Measurements from ENCODE around the gene PHB1. TPM values are rescaled to one million over a fixed set of nuclear protein-coding genes. Genes with fewer than 3 reads are reported as not detected.

The PHB1 gene
- total RNA-seq, result 151 and 157 TPM in 2 replicates

DNA sequence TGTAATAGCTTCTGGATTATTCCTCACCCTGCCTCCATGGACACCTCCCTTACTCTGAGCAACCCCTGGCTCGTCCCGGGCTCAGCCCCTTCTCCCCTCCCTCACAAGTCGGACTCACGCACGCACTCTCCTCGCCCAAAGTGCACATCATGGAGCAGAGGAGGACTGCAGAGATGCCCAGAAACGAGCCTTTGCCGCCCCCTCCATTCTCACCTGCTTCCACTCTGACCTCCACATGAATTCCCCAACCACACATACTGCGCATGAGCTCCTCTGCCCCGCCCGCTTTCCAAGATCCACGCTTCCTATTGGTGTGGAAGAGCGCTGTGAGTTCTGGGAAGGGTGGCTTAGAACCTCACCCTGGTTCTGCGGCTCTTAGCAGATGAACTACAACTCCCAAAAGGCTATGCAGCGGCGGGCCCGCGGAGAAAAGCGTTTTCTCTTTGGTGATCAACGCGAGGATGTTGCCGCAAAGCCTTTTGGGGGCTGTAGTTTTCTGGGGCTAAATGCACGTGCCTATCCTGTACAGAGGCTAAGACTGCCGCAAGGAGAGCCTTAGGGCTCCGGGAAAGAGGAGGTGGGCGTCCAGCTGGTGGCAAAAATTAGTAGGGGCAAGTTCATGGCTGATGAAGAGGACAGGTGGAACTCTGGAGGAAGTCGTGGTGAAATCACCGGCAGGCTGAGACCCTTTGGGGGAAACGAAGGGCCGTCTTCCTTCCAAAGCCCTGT, at the start of gene PHB1:
TSS of gene PHB1 (minus strand) at position 261 of the 729 bp plus-strand sequence. CDS start 1,618 bp downstream, outside the sequence.
- DNase-seq (ENCODE audit: low read depth in 2 of 2), result peak; percentile 95 to 98

DNA sequence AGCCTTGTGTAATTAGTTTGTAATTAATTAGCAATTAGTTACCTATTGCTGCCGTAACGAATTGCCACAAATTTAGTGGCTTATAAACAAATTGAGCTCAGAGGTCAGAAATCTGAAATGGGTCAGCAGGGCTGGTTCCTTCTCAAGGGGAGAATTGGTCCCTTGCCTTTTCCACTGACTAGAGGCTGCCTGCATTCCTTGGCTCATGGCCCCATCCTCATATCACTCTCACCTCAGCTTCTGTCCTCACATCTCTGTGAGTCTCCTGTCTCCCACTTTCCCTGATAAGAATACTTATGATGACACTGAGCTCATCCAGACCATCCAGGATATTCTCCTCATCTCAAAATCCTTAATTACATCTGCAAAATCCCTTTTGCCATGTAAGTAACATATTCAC, 49.4 kb upstream of the PHB1 start:
- no peak for DNase-seq (ENCODE audit: low read depth in 2 of 2)

DNA sequence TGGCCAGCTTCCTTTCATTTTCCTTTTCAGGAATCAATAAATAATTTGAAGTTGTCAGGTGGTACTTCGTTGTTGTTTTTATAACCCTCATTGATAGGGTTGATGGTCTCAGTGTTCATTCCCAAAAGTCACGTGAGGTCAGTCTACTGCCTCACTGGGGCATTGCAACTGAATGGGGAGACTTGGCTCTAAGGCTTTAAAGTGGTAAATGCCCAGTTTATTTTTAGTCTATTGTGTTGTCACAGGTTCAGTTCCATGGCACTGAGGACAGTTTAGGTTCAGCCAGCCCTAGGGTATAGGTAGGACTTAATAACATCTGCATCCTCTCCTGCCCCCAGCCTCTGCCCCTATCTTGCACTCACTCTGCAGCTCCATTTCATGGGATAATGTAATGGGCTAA, 46.9 kb upstream of the PHB1 start:
- no peak for DNase-seq (ENCODE audit: low read depth in 2 of 2)

- DNase-seq (ENCODE audit: low read depth in 2 of 2), result no peak
Measured at GRCh38 chr17:49460401-49460800, 45.7 kb upstream of the PHB1 start.

GRCh38 chr17:49459401-49459984, 44.8 kb upstream of the PHB1 start:
- DNase-seq (ENCODE audit: low read depth in 2 of 2), result no peak

DNA sequence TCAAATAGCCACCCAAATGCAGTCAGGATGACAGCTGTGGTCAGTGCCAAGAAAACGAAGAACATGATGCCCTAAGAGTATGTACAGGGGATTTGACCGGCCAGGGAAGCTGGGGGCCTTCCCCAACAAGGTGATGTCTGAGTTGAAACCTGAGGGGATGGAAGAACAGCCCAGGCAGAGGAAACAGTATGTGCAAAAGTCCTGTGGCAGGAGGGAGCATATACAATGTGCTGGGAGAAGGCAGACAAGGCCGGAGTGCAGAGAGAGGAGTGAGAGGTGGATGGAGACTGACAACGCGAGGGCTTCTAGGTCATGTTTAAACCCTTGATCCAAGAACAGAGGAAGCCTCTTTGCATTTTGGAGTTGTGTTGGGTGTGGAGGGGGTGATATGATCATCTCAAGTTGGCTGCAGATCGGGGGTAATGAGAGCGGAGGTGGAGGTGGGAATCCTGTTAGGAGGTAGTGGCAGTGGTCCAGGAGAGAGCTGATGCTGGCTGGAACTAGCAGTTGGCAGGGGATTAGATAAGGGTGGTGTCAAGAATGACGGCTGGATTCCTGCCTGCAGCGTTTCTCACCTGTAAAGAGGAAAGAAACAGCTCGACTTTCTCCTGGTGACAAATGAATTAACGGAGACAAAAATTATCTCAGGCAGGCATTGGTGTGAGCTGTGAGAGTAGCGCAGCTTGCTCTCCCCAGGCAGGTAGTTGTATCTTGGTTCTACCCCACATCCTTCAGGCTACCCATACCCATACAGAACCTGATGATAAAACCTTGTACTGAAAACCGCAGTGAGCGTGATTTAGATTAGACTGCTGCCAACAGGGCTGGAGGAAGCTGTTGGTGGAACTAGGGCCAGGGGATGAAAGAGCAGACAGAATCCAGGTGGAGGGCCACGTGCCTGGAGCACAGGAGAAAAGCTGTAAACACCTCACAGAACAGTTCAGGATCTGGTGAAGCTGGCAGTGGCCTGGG, 43.2 kb upstream of the PHB1 start:
- DNase-seq (ENCODE audit: low read depth in 2 of 2), result no peak

GRCh38 chr17:49456183-49456965, 41.7 kb upstream of the PHB1 start:
- no peak for DNase-seq (ENCODE audit: low read depth in 2 of 2)

DNA sequence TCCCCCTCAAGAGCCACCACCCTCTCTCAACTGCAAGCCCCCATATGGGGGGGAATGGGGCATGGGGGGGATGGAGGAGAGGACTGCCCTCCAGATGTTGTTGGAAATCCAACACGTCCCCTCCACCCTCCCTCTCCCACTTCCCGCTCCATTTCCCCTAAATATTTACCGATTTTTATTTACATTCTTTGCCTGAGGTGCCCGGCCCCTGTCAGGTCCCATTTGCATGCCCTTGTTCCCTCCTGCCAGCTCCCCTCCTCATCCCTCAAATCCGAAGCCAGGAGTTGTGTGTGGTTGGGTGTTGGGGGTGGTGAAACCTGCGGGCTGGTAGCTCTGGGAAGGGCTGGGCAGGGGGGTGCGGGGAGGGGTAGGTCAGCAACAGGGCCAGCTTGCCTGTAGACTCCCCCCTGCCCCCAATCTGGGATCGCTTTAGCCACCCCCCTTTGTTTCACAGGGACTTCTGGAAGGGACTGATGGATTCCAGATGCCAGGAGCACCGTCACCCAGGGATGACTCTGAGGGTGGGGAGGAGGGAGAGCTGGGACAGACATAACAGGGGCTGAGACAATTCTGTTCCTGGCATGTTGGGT, 40.7 kb upstream of the PHB1 start:
- DNase-seq (ENCODE audit: low read depth in 2 of 2), result no peak

DNA sequence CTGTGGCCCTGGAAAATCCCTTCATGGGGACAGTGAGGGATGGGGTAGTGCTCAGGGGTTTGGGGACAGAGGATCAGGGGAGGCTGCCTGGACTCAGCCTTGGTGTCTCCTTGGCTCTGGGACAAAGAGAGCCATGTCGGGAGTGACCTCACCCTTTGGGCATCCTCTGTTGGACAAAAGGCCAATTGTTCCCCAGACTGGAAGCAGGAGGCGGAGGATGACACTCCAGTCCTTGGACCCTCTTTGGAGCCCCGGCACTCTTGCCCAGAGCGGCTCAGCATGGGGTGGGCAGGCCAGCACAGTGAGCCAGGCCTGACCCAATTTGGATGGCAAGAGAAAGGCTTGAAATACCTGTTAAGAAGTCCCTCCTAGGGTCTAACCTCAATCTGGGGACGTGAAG, 39.4 kb upstream of the PHB1 start:
- no peak for DNase-seq (ENCODE audit: low read depth in 2 of 2)

GRCh38 chr17:49452661-49453060, 38.0 kb upstream of the PHB1 start:
- no peak for DNase-seq (ENCODE audit: low read depth in 2 of 2)

GRCh38 chr17:49452201-49452600, 37.5 kb upstream of the PHB1 start:
- DNase-seq (ENCODE audit: low read depth in 2 of 2), result no peak

DNA sequence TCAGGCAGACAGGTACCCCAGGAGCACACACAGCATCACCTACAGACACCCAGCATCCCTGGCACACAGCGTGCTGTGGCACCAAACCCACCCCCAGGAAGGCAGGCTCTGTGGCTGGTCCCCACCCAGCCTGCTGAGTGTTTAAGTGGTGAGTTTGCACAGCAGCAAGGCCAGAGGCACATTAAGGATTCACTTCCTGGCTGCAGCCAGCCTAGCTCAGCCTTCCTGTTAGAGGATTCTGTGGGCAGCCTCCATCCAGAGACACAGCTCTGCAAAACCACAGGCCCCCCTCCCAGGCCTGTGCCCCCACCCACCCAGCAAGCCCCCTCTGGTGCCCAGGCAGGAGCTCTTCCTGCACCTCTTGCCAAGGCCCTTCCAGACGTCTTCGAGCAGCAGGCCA, 36.1 kb upstream of the PHB1 start:
- DNase-seq (ENCODE audit: low read depth in 2 of 2), result no peak

DNA sequence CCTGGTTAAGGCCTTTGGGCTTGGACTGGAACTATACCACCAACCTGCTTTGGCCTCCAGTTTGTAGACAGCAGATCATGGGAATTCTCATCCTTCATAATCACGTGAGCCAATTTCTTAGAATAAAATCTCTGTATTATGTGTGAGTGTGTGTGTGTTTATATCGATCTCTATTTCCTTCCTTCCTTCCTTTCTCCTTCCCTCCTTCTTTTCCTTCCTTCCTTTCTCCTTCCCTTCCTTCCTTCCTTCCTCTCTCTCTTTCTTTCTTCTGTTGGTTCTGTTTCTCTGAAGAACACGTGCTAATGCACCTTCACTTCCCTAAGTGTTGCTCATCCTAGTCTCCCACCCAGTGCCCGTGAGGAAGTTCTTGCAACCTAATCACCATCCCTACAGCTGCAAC, 35.5 kb upstream of the PHB1 start:
- no peak for DNase-seq (ENCODE audit: low read depth in 2 of 2)

DNA sequence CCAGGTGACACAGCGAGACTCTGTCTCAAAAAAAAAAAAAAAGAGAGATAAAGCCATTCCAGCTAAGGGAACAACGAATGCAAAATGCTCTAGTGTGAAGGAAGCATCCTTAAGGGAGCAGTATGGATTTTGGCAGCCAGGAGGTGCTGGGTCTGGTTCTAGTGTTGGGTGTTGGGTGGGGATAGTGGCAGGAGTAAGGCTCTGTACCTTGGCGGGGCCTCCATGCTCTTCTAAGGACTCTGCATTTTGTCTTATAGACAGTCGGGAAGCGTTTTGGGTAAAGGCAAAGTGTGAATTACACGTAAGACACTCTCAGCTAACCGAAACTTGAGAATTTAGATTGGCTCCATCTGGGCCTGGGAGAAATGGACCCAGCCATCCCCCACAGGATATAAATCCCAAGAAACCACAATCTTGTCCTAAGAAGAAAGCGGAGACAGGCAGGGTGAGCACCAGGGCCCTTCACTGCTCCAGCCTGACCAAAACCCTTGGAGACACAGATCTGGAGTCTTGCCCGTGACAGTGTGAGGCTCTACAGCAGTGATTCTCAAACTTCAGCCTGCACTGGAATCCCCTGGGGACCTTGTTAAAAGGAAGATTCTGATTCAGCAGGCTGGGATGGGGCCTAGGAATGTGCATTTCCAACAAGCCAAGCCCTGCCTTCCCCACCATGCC, 33.1 kb upstream of the PHB1 start:
- DNase-seq (ENCODE audit: low read depth in 2 of 2), result no peak

DNA sequence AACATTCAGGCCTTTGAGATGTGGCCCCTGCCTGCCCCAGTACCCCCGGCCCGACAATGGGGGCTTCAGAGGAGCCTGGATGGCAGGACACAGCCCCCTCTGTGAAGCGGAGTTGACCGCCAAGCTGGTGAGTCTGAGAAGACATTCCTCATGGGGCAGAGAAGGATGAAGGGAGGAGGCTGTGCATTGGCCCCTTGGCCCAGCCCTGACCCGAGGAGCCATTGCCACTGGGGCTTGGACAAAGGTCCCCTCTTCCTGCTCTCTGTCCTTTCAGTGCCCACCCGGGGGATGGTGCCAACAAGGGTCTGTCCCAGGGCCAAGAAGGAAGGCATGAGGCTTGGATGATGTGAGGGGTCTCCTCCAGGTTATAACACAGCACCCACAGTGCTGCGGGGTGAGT, 30.9 kb upstream of the PHB1 start:
- DNase-seq (ENCODE audit: low read depth in 2 of 2), result no peak

DNA sequence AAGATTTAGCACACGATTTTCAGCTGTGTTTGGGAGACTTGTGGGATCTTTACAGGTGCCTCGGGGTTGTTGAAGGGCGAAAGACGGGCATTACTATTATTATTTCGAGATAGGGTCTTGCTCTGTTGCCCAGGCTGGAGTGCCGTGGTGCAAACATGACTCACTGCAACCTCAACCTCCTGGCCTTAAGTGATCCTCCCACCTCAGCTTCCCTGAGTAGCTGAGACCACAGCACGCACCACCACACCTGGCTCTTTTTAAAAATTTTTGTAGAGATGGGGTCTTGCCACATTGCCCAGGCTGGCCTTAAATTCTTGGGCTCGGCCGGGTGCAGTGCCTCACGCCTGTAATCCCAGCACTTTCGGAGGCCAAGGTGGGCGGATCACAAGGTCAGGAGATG, 29.7 kb upstream of the PHB1 start:
- DNase-seq (ENCODE audit: low read depth in 2 of 2), result no peak

DNA sequence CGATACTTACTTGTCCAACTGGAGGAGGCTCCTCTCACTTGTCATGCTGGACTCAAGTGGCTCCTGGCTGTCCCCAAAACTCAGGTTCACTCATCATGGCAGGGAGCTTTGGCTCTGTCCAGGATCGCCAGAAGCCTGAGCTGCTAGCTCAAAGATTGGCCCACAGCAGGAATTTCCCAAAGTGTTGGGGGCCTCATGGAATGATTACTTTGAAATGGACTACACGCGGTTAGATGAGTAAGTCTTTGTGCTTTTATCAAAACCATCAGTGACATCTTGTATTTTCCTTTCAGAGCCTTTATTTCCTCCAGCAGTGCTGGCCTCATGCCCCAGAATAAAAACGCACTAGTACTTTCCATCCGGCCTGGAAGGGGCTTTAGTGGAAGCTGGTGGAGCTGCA, 29.2 kb upstream of the PHB1 start:
- DNase-seq (ENCODE audit: low read depth in 2 of 2), result no peak

- DNase-seq (ENCODE audit: low read depth in 2 of 2), result no peak
Measured at GRCh38 chr17:49442041-49442440, 27.4 kb upstream of the PHB1 start.

DNA sequence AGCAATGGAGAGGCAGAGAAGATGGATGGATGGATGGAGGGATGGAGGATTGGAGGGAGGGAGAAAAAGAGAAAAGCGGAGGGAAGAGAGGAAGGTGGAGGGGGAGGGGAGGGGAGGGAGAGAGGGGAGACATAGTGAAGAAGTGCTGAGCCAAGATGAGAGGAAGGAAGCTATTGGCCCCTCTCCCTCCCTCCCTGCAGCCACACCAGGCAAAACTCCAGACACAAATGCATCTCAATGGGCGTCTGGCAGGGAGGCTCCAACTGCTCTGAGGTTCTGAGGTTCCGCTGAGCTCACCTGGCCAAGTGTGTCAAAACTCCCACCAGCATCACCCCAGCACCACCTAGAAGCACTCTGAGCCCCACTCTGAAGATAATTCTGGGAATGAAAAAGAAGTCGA, 26.9 kb upstream of the PHB1 start:
- DNase-seq (ENCODE audit: low read depth in 2 of 2), result no peak

DNA sequence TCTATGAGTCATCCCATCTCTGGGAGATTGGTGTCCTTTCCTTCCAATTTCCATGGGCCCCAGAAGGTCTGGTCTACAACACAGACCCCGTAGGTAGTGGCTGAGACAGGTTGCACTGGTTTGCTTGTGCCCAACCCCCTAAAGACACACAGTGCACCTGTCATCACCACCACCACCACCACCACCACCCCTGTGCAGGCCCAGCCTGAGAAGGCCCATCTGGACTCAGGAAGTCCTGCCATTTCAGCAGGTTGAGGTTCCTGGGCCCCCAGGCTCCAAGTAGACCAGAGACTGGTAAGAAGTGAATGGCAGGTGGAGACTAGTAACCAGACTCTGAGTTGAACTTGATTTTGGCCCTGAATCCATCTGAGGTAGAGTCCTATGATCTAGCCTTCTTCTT, 25.9 kb upstream of the PHB1 start:
- no peak for DNase-seq (ENCODE audit: low read depth in 2 of 2)
